ENCODE measurements around the gene AGBL1.

DNA sequence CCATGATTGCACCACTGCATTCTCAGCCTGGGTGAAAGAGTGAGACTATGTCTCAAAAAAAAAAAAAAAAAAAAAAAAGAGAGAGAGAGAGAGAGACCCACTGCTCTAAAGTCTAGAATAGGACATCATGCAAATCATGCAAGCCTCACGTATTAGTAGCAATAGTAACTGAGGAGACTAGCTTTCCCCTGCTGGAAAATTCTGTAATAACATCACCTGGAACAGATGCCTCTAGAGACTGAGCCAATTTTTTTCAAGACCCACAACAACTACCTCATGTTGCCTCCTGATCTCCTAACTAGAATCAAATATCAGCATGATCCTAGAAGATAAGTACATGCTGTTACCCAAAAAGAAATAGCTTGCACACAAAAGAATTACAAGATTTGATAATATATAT, 461.9 kb downstream of the AGBL1 start:
- TF ChIP-seq, protein P1, sequence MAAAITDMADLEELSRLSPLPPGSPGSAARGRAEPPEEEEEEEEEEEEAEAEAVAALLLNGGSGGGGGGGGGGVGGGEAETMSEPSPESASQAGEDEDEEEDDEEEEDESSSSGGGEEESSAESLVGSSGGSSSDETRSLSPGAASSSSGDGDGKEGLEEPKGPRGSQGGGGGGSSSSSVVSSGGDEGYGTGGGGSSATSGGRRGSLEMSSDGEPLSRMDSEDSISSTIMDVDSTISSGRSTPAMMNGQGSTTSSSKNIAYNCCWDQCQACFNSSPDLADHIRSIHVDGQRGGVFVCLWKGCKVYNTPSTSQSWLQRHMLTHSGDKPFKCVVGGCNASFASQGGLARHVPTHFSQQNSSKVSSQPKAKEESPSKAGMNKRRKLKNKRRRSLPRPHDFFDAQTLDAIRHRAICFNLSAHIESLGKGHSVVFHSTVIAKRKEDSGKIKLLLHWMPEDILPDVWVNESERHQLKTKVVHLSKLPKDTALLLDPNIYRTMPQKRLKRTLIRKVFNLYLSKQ (tag by site-specific recombination; IDR thresholded peaks at IDR 0.05; ENCODE audit: borderline replicate concordance) = no peak
- TF ChIP-seq, protein P2, sequence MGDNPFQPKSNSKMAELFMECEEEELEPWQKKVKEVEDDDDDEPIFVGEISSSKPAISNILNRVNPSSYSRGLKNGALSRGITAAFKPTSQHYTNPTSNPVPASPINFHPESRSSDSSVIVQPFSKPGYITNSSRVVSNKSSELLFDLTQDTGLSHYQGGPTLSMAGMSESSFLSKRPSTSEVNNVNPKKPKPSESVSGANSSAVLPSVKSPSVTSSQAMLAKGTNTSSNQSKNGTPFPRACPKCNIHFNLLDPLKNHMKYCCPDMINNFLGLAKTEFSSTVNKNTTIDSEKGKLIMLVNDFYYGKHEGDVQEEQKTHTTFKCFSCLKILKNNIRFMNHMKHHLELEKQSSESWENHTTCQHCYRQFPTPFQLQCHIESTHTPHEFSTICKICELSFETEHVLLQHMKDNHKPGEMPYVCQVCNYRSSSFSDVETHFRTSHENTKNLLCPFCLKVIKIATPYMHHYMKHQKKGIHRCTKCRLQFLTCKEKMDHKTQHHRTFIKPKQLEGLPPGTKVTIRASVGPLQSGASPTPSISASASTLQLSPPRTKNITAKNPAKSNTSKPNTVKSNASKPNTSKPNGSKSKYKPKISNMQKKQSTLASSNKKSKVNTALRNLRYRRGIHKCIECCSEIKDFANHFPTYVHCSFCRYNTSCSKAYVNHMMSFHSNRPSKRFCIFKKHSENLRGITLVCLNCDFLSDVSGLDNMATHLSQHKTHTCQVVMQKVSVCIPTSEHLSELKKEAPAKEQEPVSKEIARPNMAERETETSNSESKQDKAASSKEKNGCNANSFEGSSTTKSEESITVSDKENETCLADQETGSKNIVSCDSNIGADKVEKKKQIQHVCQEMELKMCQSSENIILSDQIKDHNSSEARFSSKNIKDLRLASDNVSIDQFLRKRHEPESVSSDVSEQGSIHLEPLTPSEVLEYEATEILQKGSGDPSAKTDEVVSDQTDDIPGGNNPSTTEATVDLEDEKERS (tag by site-specific recombination; IDR thresholded peaks at IDR 0.05) = no peak
- no peak for TF ChIP-seq ZNF302 (tag by site-specific recombination; IDR thresholded peaks at IDR 0.05; ENCODE audit: low read depth)
- TF ChIP-seq, protein P3, sequence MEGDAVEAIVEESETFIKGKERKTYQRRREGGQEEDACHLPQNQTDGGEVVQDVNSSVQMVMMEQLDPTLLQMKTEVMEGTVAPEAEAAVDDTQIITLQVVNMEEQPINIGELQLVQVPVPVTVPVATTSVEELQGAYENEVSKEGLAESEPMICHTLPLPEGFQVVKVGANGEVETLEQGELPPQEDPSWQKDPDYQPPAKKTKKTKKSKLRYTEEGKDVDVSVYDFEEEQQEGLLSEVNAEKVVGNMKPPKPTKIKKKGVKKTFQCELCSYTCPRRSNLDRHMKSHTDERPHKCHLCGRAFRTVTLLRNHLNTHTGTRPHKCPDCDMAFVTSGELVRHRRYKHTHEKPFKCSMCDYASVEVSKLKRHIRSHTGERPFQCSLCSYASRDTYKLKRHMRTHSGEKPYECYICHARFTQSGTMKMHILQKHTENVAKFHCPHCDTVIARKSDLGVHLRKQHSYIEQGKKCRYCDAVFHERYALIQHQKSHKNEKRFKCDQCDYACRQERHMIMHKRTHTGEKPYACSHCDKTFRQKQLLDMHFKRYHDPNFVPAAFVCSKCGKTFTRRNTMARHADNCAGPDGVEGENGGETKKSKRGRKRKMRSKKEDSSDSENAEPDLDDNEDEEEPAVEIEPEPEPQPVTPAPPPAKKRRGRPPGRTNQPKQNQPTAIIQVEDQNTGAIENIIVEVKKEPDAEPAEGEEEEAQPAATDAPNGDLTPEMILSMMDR (tag by site-specific recombination; IDR thresholded peaks at IDR 0.05) = no peak
- TF ChIP-seq REPIN1 (tag by site-specific recombination; IDR thresholded peaks at IDR 0.05; ENCODE audit: low read depth) = no peak
- TF ChIP-seq ZNF10 (tag by site-specific recombination; IDR thresholded peaks at IDR 0.05) = no peak
- TF ChIP-seq, protein P4, sequence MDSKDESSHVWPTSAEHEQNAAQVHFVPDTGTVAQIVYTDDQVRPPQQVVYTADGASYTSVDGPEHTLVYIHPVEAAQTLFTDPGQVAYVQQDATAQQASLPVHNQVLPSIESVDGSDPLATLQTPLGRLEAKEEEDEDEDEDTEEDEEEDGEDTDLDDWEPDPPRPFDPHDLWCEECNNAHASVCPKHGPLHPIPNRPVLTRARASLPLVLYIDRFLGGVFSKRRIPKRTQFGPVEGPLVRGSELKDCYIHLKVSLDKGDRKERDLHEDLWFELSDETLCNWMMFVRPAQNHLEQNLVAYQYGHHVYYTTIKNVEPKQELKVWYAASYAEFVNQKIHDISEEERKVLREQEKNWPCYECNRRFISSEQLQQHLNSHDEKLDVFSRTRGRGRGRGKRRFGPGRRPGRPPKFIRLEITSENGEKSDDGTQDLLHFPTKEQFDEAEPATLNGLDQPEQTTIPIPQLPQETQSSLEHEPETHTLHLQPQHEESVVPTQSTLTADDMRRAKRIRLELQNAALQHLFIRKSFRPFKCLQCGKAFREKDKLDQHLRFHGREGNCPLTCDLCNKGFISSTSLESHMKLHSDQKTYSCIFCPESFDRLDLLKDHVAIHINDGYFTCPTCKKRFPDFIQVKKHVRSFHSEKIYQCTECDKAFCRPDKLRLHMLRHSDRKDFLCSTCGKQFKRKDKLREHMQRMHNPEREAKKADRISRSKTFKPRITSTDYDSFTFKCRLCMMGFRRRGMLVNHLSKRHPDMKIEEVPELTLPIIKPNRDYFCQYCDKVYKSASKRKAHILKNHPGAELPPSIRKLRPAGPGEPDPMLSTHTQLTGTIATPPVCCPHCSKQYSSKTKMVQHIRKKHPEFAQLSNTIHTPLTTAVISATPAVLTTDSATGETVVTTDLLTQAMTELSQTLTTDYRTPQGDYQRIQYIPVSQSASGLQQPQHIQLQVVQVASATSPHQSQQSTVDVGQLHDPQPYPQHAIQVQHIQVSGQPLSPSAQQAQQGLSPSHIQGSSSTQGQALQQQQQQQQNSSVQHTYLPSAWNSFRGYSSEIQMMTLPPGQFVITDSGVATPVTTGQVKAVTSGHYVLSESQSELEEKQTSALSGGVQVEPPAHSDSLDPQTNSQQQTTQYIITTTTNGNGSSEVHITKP (tag by site-specific recombination; IDR thresholded peaks at IDR 0.05) = no peak
